OCI-LY1 (cell line): ENCODE data around the gene KRTAP10-6.
"Not testable (repeated sequence)": the region's sequence is repeated elsewhere in the genome, so short reads cannot be mapped to it uniquely, and the experiment has no call there.

ENCODE experiments used
- H2AFZ ChIP-seq: fragments of 200-600 bp; sonication (generic), shearing (Covaris generic); 2 replicates; pipeline ENCODE4 v1.6.0; 2014; ENCODE audit warnings: antibody characterized with exemption, mild to moderate bottlenecking, low read length
- H3F3A ChIP-seq: fragments of 200-600 bp; sonication (generic), shearing (Covaris generic); 2 replicates; pipeline ENCODE4 v1.6.0; 2014; ENCODE audit warnings: mild to moderate bottlenecking, antibody characterized with exemption, low read length, moderate library complexity; ENCODE audit not compliant: insufficient read depth
- H3K27ac ChIP-seq: fragments of 200-600 bp; sonication (generic); 2 replicates; pipeline ENCODE4 v1.5.1; 2014; ENCODE audit warnings: low read length, mixed run types, mild to moderate bottlenecking, low read depth; ENCODE audit not compliant: poor library complexity, severe bottlenecking
- H3K27me3 ChIP-seq: fragments of 200-600 bp; sonication (generic); 2 replicates; pipeline ENCODE4 v1.6.0; 2014; ENCODE audit warnings: antibody characterized with exemption, mild to moderate bottlenecking, low read length, moderate library complexity; ENCODE audit not compliant: insufficient read depth
- H3K36me3 ChIP-seq: fragments of 200-600 bp; sonication (generic); 2 replicates; pipeline ENCODE4 v1.6.1; 2014; ENCODE audit warnings: mild to moderate bottlenecking, antibody characterized with exemption, low read length, moderate library complexity, mixed read lengths; ENCODE audit not compliant: insufficient read depth
- H3K4me1 ChIP-seq: fragments of 200-600 bp; sonication (generic); 2 replicates; pipeline ENCODE4 v1.5.1; 2014; ENCODE audit warnings: mild to moderate bottlenecking, low read length, moderate library complexity; ENCODE audit not compliant: insufficient read depth, severe bottlenecking
- H3K4me2 ChIP-seq: fragments of 200-600 bp; sonication (generic), shearing (Covaris generic); 2 replicates; pipeline ENCODE4 v1.6.1; 2014; ENCODE audit warnings: low read length
- H3K4me3 ChIP-seq: fragments of 200-600 bp; sonication (generic); 2 replicates; pipeline ENCODE4 v1.5.1; 2014; ENCODE audit warnings: low read length, low read depth, mild to moderate bottlenecking, mixed read lengths; ENCODE audit not compliant: poor library complexity, severe bottlenecking
- H3K79me2 ChIP-seq: fragments of 200-600 bp; shearing (Covaris generic); 2 replicates; pipeline ENCODE4 v1.6.1; 2016; ENCODE audit warnings: mixed run types, low read length, mixed read lengths; ENCODE audit not compliant: insufficient read depth
- H3K9ac ChIP-seq: fragments of 200-600 bp; sonication (generic), shearing (Covaris generic); 2 replicates; pipeline ENCODE4 v1.6.1; 2014; ENCODE audit warnings: mild to moderate bottlenecking, low read length, mixed read lengths
- H3K9me2 ChIP-seq: fragments of 200-600 bp; sonication (generic), shearing (Covaris generic); 2 replicates; pipeline ENCODE4 v1.6.1; 2014; ENCODE audit warnings: low read depth, mild to moderate bottlenecking, low read length, mixed read lengths
- H3K9me3 ChIP-seq: fragments of 200-600 bp; shearing (Covaris generic); 2 replicates; pipeline ENCODE4 v1.6.1; 2014; ENCODE audit warnings: low read length, mixed read lengths
- H4K20me1 ChIP-seq: fragments of 200-600 bp; sonication (generic), shearing (Covaris generic); 2 replicates; pipeline ENCODE4 v1.6.0; 2016; ENCODE audit warnings: mild to moderate bottlenecking, low read length; ENCODE audit not compliant: insufficient read depth
- EZH2 ChIP-seq: fragments of 200-600 bp; sonication (generic), shearing (Covaris generic); IDR thresholded peaks from 2 replicates; pipeline ENCODE4 v1.8.0; 2017; ENCODE audit warnings: borderline replicate concordance, mixed run types, mild to moderate bottlenecking, antibody characterized with exemption, low read length, moderate library complexity, mixed read lengths
- TF ChIP-seq, protein P1 (sequence below): fragments of 200-600 bp; sonication (generic), shearing (Covaris generic); IDR thresholded peaks from 2 replicates; pipeline ENCODE4 v1.5.1; 2017; ENCODE audit warnings: mild to moderate bottlenecking, antibody characterized with exemption, low read length, moderate library complexity, mixed read lengths

KRTAP10-6 gene

GRCh38 chr21:44637851-44638348 lies 45.6 kb upstream of the KRTAP10-6 start:
- not testable (repeated sequence) for H3K36me3 ChIP-seq, H3K4me2 ChIP-seq, H4K20me1 ChIP-seq, H3K79me2 ChIP-seq, H3F3A ChIP-seq, H2AFZ ChIP-seq, H3K27ac ChIP-seq, H3K27me3 ChIP-seq, H3K9ac ChIP-seq, H3K9me3 ChIP-seq, H3K4me1 ChIP-seq, H3K4me3 ChIP-seq, H3K9me2 ChIP-seq

GRCh38 chr21:44637018-44637850 lies 44.9 kb upstream of the KRTAP10-6 start, which contains the start of gene KRTAP10-10:
Gene KRTAP10-10 (plus strand): TSS chr21:44637356. CDS start chr21:44637418, 62 bp downstream.
- H3K79me2 ChIP-seq, result no peaks in the 10 kb centered on the region
- H2AFZ ChIP-seq, result no peak within 1 kb of the TSS
- no peaks in the 10 kb centered on the region for H3K4me1 ChIP-seq
- H3K9ac ChIP-seq, result no peak within 1 kb of the TSS
- H3K27ac ChIP-seq, result no peak within 1 kb of the TSS
- no peaks in the 10 kb centered on the region for H3F3A ChIP-seq
- no peaks in the 10 kb centered on the region for H4K20me1 ChIP-seq
- no peak within 1 kb of the TSS for H3K4me2 ChIP-seq
- H3K4me3 ChIP-seq, result no peak within 1 kb of the TSS
- H3K36me3 ChIP-seq, result no peaks in the 10 kb centered on the region
- no peaks in the 10 kb centered on the region for H3K27me3 ChIP-seq
- TF ChIP-seq EZH2, result no peak
- TF ChIP-seq, protein P1, sequence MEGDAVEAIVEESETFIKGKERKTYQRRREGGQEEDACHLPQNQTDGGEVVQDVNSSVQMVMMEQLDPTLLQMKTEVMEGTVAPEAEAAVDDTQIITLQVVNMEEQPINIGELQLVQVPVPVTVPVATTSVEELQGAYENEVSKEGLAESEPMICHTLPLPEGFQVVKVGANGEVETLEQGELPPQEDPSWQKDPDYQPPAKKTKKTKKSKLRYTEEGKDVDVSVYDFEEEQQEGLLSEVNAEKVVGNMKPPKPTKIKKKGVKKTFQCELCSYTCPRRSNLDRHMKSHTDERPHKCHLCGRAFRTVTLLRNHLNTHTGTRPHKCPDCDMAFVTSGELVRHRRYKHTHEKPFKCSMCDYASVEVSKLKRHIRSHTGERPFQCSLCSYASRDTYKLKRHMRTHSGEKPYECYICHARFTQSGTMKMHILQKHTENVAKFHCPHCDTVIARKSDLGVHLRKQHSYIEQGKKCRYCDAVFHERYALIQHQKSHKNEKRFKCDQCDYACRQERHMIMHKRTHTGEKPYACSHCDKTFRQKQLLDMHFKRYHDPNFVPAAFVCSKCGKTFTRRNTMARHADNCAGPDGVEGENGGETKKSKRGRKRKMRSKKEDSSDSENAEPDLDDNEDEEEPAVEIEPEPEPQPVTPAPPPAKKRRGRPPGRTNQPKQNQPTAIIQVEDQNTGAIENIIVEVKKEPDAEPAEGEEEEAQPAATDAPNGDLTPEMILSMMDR, result no peak
- no peaks in the 10 kb centered on the region for H3K9me2 ChIP-seq
- H3K9me3 ChIP-seq, result 0 out of 2 replicates have a peak, but pooled peaks cover under 1% of the 10 kb centered on the region

DNA sequence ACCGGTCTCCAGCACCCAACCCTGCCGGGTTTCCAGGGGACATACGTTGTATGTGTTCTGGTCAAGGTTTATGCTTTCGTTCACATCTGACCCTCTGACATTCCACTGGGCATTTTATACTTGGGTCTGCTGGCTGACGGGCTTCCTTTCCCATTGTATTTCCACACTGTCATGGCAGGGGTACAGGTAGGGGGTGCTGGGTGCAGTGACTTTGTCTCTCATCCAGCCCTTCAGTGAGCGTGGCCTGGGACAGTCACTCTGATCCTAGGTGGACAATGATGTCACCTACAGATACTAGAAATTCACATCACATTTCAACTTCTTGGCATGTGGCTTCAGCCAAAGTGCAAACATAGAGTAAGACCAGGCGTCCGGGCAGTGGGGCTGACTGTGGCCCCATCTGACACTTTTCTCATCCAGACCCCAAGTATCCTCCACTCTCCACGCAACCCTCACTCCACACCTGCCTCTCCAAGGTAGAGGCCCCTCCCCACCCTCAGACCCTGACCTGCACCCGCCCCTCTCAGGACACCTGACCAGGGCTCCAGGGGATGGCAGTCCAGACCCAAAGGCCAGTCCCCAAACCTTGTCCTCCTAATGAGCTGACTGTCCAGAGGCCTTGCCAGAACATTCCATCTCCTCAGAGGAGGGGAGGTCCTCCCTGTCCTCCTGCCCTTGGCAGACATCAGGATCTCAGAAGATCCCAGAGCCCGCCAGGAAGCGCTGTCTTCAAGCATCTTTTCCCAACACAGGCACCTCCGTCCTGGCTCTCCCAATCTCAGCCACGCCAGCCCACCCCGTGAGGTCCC lies 44.1 kb upstream of the KRTAP10-6 start:
- Histone ChIP-seq H3K79me2 (no peaks in the 10 kb centered on the region), H3K9me3 (0 out of 2 replicates have a peak, but pooled peaks cover 3% of the 10 kb centered on the region)

More for the DNA sequence above, 44.1 kb upstream of the KRTAP10-6 start:
- no peaks in the 10 kb centered on the region for H4K20me1 ChIP-seq
- H3K4me2 ChIP-seq, result no peak overlapping the region
- H3K9ac ChIP-seq, result no peak overlapping the region
- no peak overlapping the region for H2AFZ ChIP-seq
- H3K4me1 ChIP-seq, result no peaks in the 10 kb centered on the region
- H3F3A ChIP-seq, result no peaks in the 10 kb centered on the region
- no peak for TF ChIP-seq EZH2
- TF ChIP-seq, protein P1, result no peak
- no peaks in the 10 kb centered on the region for H3K36me3 ChIP-seq
- no peaks in the 10 kb centered on the region for H3K9me2 ChIP-seq
- no peak overlapping the region for H3K27ac ChIP-seq
- no peaks in the 10 kb centered on the region for H3K27me3 ChIP-seq
- H3K4me3 ChIP-seq, result no peak overlapping the region
